MM.1S (cell line): Measurements from ENCODE around the gene SORCS2.

ENCODE experiments used
- EZH2 ChIP-seq: fragments of 300-600 bp; sonication (generic); optimal IDR thresholded peaks from 2 replicates; pipeline ENCODE3; 2017; ENCODE audit warnings: low read depth, mild to moderate bottlenecking, antibody characterized with exemption, low read length, mixed read lengths
- EZH2phosphoT487 ChIP-seq: fragments of 300-600 bp; sonication (generic); IDR thresholded peaks from 2 replicates; pipeline ENCODE4 v1.6.1; 2018; ENCODE audit warnings: antibody characterized with exemption, low read length
- TF ChIP-seq, protein P1 (sequence below): fragments of 300-600 bp; sonication (generic); IDR thresholded peaks from 2 replicates; pipeline ENCODE4 v1.5.1; 2016; ENCODE audit warnings: antibody characterized with exemption, low read length, mixed read lengths

DNA sequence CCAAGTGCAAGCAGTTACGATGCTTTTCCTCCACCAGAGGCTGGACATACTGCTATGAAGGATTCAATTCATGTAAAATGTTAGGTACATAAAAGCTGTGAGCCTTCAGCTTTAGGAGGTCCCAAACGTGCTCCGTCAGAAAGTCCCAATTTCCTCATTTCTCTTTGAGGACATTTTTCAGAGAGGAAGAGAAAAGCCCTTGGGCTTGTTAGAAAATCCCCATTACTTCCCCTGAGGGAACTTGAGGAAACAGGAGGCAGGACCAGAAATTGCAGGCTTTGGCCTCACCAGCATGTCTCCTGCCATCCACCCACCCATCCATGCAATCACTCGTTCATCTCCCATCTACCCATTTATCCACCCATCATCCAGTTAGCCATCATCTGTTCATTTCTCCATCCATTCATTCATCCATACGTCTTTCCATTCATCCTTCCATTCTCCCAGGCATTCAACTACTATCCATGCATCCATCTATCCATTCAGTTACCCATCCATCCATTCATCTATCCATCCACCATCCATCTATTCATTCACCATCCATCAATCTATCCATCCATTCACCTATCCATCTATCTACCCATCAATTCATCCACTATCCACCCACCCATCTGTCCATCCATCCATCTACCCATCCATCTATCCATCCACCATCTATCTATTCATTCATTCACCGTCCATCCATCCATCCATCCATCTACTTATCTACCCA is 523.8 kb downstream of the SORCS2 start:
- TF ChIP-seq, protein P1, sequence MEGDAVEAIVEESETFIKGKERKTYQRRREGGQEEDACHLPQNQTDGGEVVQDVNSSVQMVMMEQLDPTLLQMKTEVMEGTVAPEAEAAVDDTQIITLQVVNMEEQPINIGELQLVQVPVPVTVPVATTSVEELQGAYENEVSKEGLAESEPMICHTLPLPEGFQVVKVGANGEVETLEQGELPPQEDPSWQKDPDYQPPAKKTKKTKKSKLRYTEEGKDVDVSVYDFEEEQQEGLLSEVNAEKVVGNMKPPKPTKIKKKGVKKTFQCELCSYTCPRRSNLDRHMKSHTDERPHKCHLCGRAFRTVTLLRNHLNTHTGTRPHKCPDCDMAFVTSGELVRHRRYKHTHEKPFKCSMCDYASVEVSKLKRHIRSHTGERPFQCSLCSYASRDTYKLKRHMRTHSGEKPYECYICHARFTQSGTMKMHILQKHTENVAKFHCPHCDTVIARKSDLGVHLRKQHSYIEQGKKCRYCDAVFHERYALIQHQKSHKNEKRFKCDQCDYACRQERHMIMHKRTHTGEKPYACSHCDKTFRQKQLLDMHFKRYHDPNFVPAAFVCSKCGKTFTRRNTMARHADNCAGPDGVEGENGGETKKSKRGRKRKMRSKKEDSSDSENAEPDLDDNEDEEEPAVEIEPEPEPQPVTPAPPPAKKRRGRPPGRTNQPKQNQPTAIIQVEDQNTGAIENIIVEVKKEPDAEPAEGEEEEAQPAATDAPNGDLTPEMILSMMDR = no peak
- TF ChIP-seq EZH2phosphoT487 (no peak), EZH2 (no peak)
